SJSA1 (cell line): ENCODE results near the gene SCAPER. TPM values are rescaled to one million over a fixed set of nuclear protein-coding genes. Genes with fewer than 3 reads are reported as not detected.
A peak's percentile ranks its signal among the peaks of the same experiment; 100 is the strongest.

ENCODE experiments used
- DNase-seq, 2 experiments: peaks; one replicate each; pipeline ENCODE4 v3.0.0-alpha.2; 2015 to 2020; ENCODE audit warnings: low spot score in 2 of 2, low read depth in 1 of 2
- H3K27ac ChIP-seq: fragments of 250-450 bp; sonication (Bioruptor Pico); 2 replicates; pipeline ENCODE4 v1.5.1; 2020; ENCODE audit warnings: mild to moderate bottlenecking, moderate library complexity
- H3K27me3 ChIP-seq: fragments of 250-450 bp; sonication (Bioruptor Pico); replicated peaks from 2 replicates; pipeline ENCODE4 v1.5.1; 2020; ENCODE audit warnings: mild to moderate bottlenecking, moderate library complexity
- H3K36me3 ChIP-seq: fragments of 250-450 bp; sonication (Bioruptor Pico); 2 replicates; pipeline ENCODE4 v1.5.1; 2020; ENCODE audit warnings: mild to moderate bottlenecking
- H3K4me1 ChIP-seq: fragments of 250-450 bp; sonication (Bioruptor Pico); replicated peaks from 2 replicates; pipeline ENCODE4 v1.6.1; 2021; ENCODE audit warnings: mild to moderate bottlenecking
- H3K4me3 ChIP-seq: fragments of 250-450 bp; sonication (Bioruptor Pico); 2 replicates; pipeline ENCODE4 v1.5.1; 2020; ENCODE audit warnings: mild to moderate bottlenecking
- H3K9me3 ChIP-seq: fragments of 250-450 bp; sonication (Bioruptor Pico); replicated peaks from 2 replicates; pipeline ENCODE4 v1.5.1; 2020; ENCODE audit warnings: mild to moderate bottlenecking
- total RNA-seq: library from RNA; depleted of rRNA; stranded (reverse); fragments of >200 nt; shearing (Covaris generic); gene quantifications from 2 replicates; pipeline ENCODE4 v1.2.3, GENCODE V29; 2014

Gene SCAPER
- total RNA-seq, 1 experiment from 2014 or later = 10.2 TPM

- no peak overlapping the region for H3K27ac ChIP-seq
- H3K9me3 ChIP-seq = no peaks in the 10 kb centered on the region
- peaks cover 16% of the 10 kb centered on the region for H3K4me1 ChIP-seq
- no peaks in the 10 kb centered on the region; the same call in 1 of the 2 replicates for H3K36me3 ChIP-seq
- no peak overlapping the region for H3K4me3 ChIP-seq
- H3K27me3 ChIP-seq = peaks cover 33% of the 10 kb centered on the region
- DNase-seq = no peak
Measured at GRCh38 chr15:76342058-76342381, 563.1 kb downstream of the SCAPER start.

GRCh38 chr15:76341366-76342057 is 563.6 kb downstream of the SCAPER start:
- Histone ChIP-seq H3K4me3 (no peak overlapping the region), H3K36me3 (no peaks in the 10 kb centered on the region; the same call in 1 of the 2 replicates), H3K4me1 (peaks cover 16% of the 10 kb centered on the region), H3K27me3 (peaks cover 33% of the 10 kb centered on the region), H3K27ac (no peak overlapping the region), H3K9me3 (no peaks in the 10 kb centered on the region)
- no peak for DNase-seq

GRCh38 chr15:76340803-76341365 is 564.3 kb downstream of the SCAPER start:
- Histone ChIP-seq H3K9me3 (no peaks in the 10 kb centered on the region), H3K4me1 (peaks cover 18% of the 10 kb centered on the region), H3K27me3 (peaks cover 33% of the 10 kb centered on the region), H3K4me3 (peak overlapping the region; percentile 19; the same call in 1 of the 2 replicates), H3K27ac (no peak overlapping the region), H3K36me3 (no peaks in the 10 kb centered on the region; the same call in 1 of the 2 replicates)
- DNase-seq = peak in 1 of 2 experiments; percentile 16

GRCh38 chr15:76340198-76340802 is 564.8 kb downstream of the SCAPER start:
- DNase-seq = peak in 1 of 2 experiments; percentile 37
- Histone ChIP-seq H3K9me3 (no peaks in the 10 kb centered on the region), H3K27ac (no peak overlapping the region), H3K27me3 (peaks cover 31% of the 10 kb centered on the region), H3K36me3 (no peaks in the 10 kb centered on the region; the same call in 1 of the 2 replicates), H3K4me1 (peaks cover 24% of the 10 kb centered on the region), H3K4me3 (peak overlapping the region; percentile 19)

DNA sequence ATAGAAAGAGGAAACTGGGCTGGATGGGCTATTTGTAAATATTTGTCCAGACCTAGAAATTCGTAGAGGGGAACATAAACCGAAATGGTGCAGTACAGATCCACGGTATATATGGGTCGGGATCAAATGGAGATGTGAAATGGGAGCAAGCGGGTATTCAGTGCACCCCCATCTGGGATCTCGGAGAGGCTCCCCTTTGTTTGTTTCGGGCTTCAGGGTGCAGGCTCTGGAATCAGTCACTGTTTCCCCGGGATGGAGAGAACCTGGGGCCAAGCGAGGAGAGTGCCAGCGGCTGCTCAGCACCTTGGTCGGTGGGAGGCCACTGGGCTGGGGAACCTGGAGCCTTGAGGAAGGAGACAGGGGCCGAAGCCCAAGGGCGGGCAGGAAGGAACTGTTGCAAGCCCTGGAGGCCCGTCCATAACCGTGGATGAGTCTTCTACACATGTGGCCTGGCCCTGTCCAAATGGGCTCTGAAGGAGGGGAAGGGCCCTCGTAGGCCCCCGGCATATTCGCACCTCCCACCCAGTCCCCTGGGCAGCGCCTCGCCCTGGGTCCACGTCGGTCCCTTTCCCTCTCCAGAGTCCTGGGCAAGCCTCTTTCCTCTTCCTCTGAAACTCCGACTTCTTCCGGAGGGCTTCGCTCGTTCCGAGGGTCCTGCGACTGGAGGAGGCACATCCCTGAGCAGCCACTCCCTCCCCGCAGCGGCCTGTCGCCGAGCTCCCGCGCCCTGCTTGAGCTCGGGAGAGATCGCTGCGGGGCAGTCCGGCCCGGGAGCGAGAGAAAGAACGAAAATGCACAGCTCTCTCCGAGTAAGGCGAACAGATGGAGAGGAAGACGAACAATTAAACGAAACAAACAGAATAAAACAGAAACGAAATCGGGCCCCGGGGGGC is 565.6 kb downstream of the SCAPER start:
- Histone ChIP-seq H3K36me3 (no peaks in the 10 kb centered on the region; the same call in 1 of the 2 replicates), H3K4me3 (peak overlapping the region; percentile 19), H3K4me1 (peaks cover 25% of the 10 kb centered on the region), H3K27ac (no peak overlapping the region), H3K9me3 (no peaks in the 10 kb centered on the region), H3K27me3 (peaks cover 30% of the 10 kb centered on the region)
- peak in 1 of 2 experiments; percentile 15 for DNase-seq

GRCh38 chr15:76338486-76339304 is 566.4 kb downstream of the SCAPER start:
- no peaks in the 10 kb centered on the region for H3K9me3 ChIP-seq
- no peaks in the 10 kb centered on the region; the same call in 1 of the 2 replicates for H3K36me3 ChIP-seq
- H3K27me3 ChIP-seq = peaks cover 30% of the 10 kb centered on the region
- DNase-seq = no peak
- H3K4me1 ChIP-seq = peaks cover 25% of the 10 kb centered on the region
- H3K27ac ChIP-seq = no peak overlapping the region
- H3K4me3 ChIP-seq = no peak overlapping the region

GRCh38 chr15:76337696-76338485 is 567.2 kb downstream of the SCAPER start:
- Histone ChIP-seq H3K4me3 (peak overlapping the region; percentile 43), H3K27me3 (peaks cover 30% of the 10 kb centered on the region), H3K27ac (no peak overlapping the region), H3K9me3 (no peaks in the 10 kb centered on the region), H3K36me3 (no peaks in the 10 kb centered on the region; the same call in 1 of the 2 replicates), H3K4me1 (peaks cover 25% of the 10 kb centered on the region)
- DNase-seq = no peak

DNA sequence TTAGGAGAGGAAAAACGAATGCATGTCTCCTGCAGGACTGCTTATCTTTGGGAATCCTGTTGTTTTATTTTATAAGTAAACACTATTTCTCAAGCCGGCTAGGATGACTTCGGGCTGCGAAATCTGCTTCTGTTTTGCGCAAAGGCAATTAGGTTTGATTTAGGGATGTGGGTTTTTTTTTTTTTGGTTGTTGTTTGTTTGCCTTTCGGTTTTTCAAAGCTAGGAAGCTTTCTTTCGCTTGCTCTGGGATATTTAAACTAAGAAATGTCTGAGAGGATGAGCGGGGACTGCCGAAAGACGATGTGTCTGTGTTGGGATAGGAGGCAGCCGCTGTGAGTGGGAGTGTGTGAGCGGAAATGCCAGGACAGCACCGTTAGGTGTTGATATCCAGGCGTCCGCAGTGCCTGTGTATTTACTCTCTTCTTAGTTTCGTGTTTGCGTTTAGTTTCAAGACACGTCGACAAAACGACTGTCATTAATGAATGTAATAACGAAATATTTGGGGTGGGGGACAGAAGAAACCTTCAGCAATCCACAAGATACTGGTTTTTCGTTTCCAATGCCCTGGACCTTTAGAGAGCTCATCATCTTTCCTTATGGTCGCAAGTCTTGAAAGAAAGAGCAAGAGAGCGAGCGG is 568.0 kb downstream of the SCAPER start:
- Histone ChIP-seq H3K36me3 (no peaks in the 10 kb centered on the region; the same call in 1 of the 2 replicates), H3K4me1 (peaks cover 25% of the 10 kb centered on the region), H3K9me3 (no peaks in the 10 kb centered on the region), H3K4me3 (peak overlapping the region; percentile 43), H3K27me3 (peaks cover 30% of the 10 kb centered on the region), H3K27ac (no peak overlapping the region)
- DNase-seq = peak in 1 of 2 experiments; percentile 28

DNA sequence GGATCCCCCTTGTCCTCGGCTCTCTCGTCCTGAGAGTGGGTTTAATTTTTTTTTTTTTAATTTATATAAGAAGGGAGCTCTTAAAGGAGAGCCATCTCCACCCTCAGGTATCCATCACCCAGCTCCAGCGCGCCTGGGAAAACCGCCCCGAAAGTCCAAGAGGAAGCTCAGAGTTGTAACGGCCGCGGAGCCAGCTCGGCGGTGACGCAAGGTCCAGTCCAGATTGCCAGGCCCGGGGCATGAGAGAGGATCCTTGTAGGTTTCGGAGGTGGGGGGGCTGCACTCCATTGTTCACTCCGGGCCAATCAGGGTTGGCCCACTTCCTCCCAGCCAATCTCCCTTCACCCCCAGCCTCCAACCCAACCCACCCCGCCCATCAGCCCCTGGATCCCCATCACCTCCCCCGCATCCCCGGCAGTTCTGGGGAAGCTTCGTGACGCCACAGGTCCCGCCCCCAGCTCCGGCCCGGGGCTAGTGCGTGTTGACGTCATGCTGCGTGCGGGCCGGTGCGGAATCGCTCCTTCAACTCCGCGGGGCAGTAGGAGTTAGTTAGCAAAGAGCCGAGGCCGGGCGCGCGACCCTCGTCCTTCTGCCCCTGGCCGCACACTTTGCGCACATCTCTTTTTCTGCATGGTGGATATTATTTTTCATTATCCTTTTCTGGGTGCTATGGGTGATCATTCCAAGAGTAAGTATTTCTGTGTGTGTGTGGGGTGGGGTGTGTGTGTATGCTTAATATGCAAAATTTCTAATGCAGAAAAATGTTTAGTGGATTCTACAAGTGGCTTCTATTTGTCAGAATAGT is 568.7 kb downstream of the SCAPER start, which contains the start of gene ISL2:
ISL2 (plus strand) TSS at position 520 of the 805 bp plus-strand sequence; CDS start at position 631, 111 bp downstream.
- Histone ChIP-seq H3K27ac (peak within 1 kb of the TSS; percentile 86), H3K36me3 (no peaks in the 10 kb centered on the region), H3K9me3 (no peaks in the 10 kb centered on the region), H3K4me3 (peak within 1 kb of the TSS; percentile 43), H3K27me3 (peaks cover 22% of the 10 kb centered on the region), H3K4me1 (peaks cover 22% of the 10 kb centered on the region)
- DNase-seq = peak; percentile 77 to 91

GRCh38 chr15:76335307-76336253 is 569.6 kb downstream of the SCAPER start:
- Histone ChIP-seq H3K9me3 (no peaks in the 10 kb centered on the region), H3K36me3 (no peaks in the 10 kb centered on the region), H3K4me3 (peak overlapping the region; percentile 43), H3K27me3 (peaks cover 16% of the 10 kb centered on the region), H3K4me1 (peaks cover 17% of the 10 kb centered on the region), H3K27ac (peak overlapping the region; percentile 86)
- peak in 1 of 2 experiments; percentile 41 for DNase-seq
